Measurements from ENCODE around the gene HESX1. TPM values are rescaled to one million over a fixed set of nuclear protein-coding genes. Genes with fewer than 3 reads are reported as not detected.

HESX1 gene
- total and polyA plus RNA-seq, 3 donors from 2014 or later = 6.4 to 9.1 (median 7.9) TPM

- DNase-seq = no peak
- no peak overlapping the region for H3K27ac ChIP-seq
- no peaks in the 10 kb centered on the region for H3K4me1 ChIP-seq
- intact Hi-C loops (cut with DNase I; ENCODE audit: low total_unique reads) = no loop called here
- no peak for TF ChIP-seq CTCF (IDR thresholded peaks at IDR 0.05)
- TF ChIP-seq POLR2A (IDR thresholded peaks at IDR 0.05) = no peak
- no peaks in the 10 kb centered on the region for H3K9me3 ChIP-seq
- 55 to 62% methylated on average over 6 of the region's 6 CpGs for WGBS, 2 donors
- H3K36me3 ChIP-seq (ENCODE audit: low read depth, missing control alignments) = no peaks in the 10 kb centered on the region
- H3K27me3 ChIP-seq = no peaks in the 10 kb centered on the region
- no peak overlapping the region for H3K4me3 ChIP-seq
Measured at GRCh38 chr3:57184526-57184925, 15.3 kb downstream of the HESX1 start.

- no peak for DNase-seq
- TF ChIP-seq POLR2A (IDR thresholded peaks at IDR 0.05) = no peak
- TF ChIP-seq CTCF (IDR thresholded peaks at IDR 0.05) = peak in 1 of 3 experiments; percentile 19
- no peaks in the 10 kb centered on the region for H3K27me3 ChIP-seq
- no peak overlapping the region for H3K27ac ChIP-seq
- no peaks in the 10 kb centered on the region for H3K4me1 ChIP-seq
- no peaks in the 10 kb centered on the region for H3K9me3 ChIP-seq
- H3K4me3 ChIP-seq = no peak overlapping the region
- WGBS, 2 donors = 76 to 85% methylated on average over 5 of the region's 5 CpGs
- H3K36me3 ChIP-seq (ENCODE audit: low read depth, missing control alignments) = no peaks in the 10 kb centered on the region
- intact Hi-C loops (cut with DNase I; ENCODE audit: low total_unique reads) = no loop called here
Measured at GRCh38 chr3:57179580-57180410, 20.0 kb downstream of the HESX1 start.

- H3K4me1 ChIP-seq = no peaks in the 10 kb centered on the region
- WGBS, 2 donors = 48 to 79% methylated on average over 1 of the region's 1 CpG
- H3K27me3 ChIP-seq = no peaks in the 10 kb centered on the region
- H3K36me3 ChIP-seq (ENCODE audit: low read depth, missing control alignments) = no peaks in the 10 kb centered on the region
- TF ChIP-seq CTCF (IDR thresholded peaks at IDR 0.05) (no peak), POLR2A (IDR thresholded peaks at IDR 0.05) (no peak)
- no peak for DNase-seq
- intact Hi-C loops (cut with DNase I; ENCODE audit: low total_unique reads) = no loop called here
- no peak overlapping the region for H3K27ac ChIP-seq
- no peak overlapping the region for H3K4me3 ChIP-seq
- no peaks in the 10 kb centered on the region for H3K9me3 ChIP-seq
Measured at GRCh38 chr3:57176045-57176444, 23.7 kb downstream of the HESX1 start.

DNA sequence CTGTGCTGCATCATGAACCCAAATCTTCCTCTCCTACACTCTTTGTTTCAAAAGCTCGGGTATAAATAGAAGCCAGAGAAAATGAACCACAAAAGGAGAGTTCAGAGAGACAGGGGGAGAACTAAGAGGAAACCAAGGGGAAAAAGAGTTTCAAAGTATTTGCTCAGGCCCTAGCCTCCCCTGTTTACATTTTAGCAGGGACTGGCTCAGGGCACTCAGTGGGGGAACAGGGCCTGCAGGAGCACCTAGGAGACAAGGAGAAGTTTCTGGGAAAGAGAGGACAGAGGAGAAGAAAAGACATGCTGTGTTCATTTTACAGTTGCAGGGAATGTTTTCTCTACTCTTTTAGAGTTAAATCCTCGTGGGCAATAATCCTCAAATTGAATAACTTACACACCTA is 26.1 kb downstream of the HESX1 start:
- WGBS, 2 donors = 64 to 69% methylated on average over 2 of the region's 2 CpGs
- no peak for TF ChIP-seq CTCF (IDR thresholded peaks at IDR 0.05)
- no peak for TF ChIP-seq POLR2A (IDR thresholded peaks at IDR 0.05)
- Histone ChIP-seq H3K27ac (no peak overlapping the region), H3K27me3 (no peaks in the 10 kb centered on the region), H3K9me3 (no peaks in the 10 kb centered on the region), H3K4me1 (no peaks in the 10 kb centered on the region), H3K4me3 (no peak overlapping the region), H3K36me3 (ENCODE audit: low read depth, missing control alignments) (no peaks in the 10 kb centered on the region)
- DNase-seq = no peak
- intact Hi-C loops (cut with DNase I; ENCODE audit: low total_unique reads) = no loop called here

GRCh38 chr3:57170946-57171345 is 28.8 kb downstream of the HESX1 start:
- H3K27me3 ChIP-seq = no peaks in the 10 kb centered on the region
- WGBS, 2 donors = 95 to 100% methylated on average over 1 of the region's 1 CpG
- no peak overlapping the region for H3K4me3 ChIP-seq
- H3K9me3 ChIP-seq = no peaks in the 10 kb centered on the region
- no peaks in the 10 kb centered on the region for H3K36me3 ChIP-seq (ENCODE audit: low read depth, missing control alignments)
- H3K27ac ChIP-seq = no peak overlapping the region
- no peak for DNase-seq
- no peaks in the 10 kb centered on the region for H3K4me1 ChIP-seq
- intact Hi-C loops (cut with DNase I; ENCODE audit: low total_unique reads) = no loop called here
- no peak for TF ChIP-seq POLR2A (IDR thresholded peaks at IDR 0.05)
- TF ChIP-seq CTCF (IDR thresholded peaks at IDR 0.05) = no peak
